Karpas-422 (cell line): ENCODE data around the gene MATCAP1. TPM values are rescaled to one million over a fixed set of nuclear protein-coding genes. Genes with fewer than 3 reads are reported as not detected.

Experiments used
- DNase-seq: peaks from one replicate; pipeline ENCODE4 v3.0.0-alpha.2; 2015
- H2AFZ ChIP-seq: fragments of 200-600 bp; sonication (generic); 2 replicates; pipeline ENCODE4 v1.6.1; 2014; ENCODE audit warnings: antibody characterized with exemption, low read length, mixed read lengths
- H3K27ac ChIP-seq: fragments of 200-600 bp; sonication (generic); 2 replicates; pipeline ENCODE4 v1.5.1; 2014; ENCODE audit warnings: mild to moderate bottlenecking, low read length, moderate library complexity
- H3K27me3 ChIP-seq: fragments of 200-600 bp; sonication (generic); 2 replicates; pipeline ENCODE4 v1.6.1; 2014; ENCODE audit warnings: low read length, mixed read lengths
- H3K36me3 ChIP-seq: fragments of 200-600 bp; sonication (generic); 2 replicates; pipeline ENCODE4 v1.6.1; 2014; ENCODE audit warnings: low read length, mixed read lengths; ENCODE audit not compliant: insufficient read depth
- H3K4me1 ChIP-seq: fragments of 200-600 bp; sonication (generic); 2 replicates; pipeline ENCODE4 v1.6.1; 2014; ENCODE audit warnings: mild to moderate bottlenecking, low read length, mixed read lengths
- H3K4me2 ChIP-seq: fragments of 200-600 bp; sonication (generic); 2 replicates; pipeline ENCODE4 v1.6.1; 2014; ENCODE audit warnings: low read length, low read depth, mild to moderate bottlenecking; ENCODE audit not compliant: poor library complexity, severe bottlenecking
- H3K4me3 ChIP-seq: fragments of 200-600 bp; sonication (generic); 2 replicates; pipeline ENCODE4 v1.5.1; 2014; ENCODE audit warnings: mild to moderate bottlenecking, antibody characterized with exemption, low read length, mixed read lengths
- H3K79me2 ChIP-seq: fragments of 200-600 bp; sonication (generic); 2 replicates; pipeline ENCODE4 v1.6.1; 2014; ENCODE audit warnings: mild to moderate bottlenecking, low read length, mixed read lengths
- H3K9ac ChIP-seq: fragments of 200-600 bp; sonication (generic); 2 replicates; pipeline ENCODE4 v1.6.0; 2014; ENCODE audit warnings: low read length
- H3K9me2 ChIP-seq: fragments of 200-600 bp; sonication (generic), shearing (Covaris generic); replicated peaks from 2 replicates; pipeline ENCODE4 v1.6.0; 2014; ENCODE audit warnings: mild to moderate bottlenecking, low read length, moderate library complexity; ENCODE audit not compliant: insufficient read depth
- H3K9me3 ChIP-seq: fragments of 300-700, 200-600 bp; sonication (generic); 2 replicates; pipeline ENCODE4 v1.6.1; 2014; ENCODE audit warnings: low read length, mixed read lengths
- H4K20me1 ChIP-seq: fragments of 200-600 bp; sonication (generic); 2 replicates; pipeline ENCODE4 v1.6.1; 2014; ENCODE audit warnings: mild to moderate bottlenecking, antibody characterized with exemption, low read length, low read depth; ENCODE audit not compliant: insufficient read depth
- total RNA-seq: library from RNA; depleted of rRNA; stranded (reverse); fragments of >200 nt; shearing (Covaris generic); gene quantifications from 2 replicates; pipeline ENCODE4 v1.2.3, GENCODE V29; 2014; ENCODE audit warnings: low replicate concordance

Gene MATCAP1
- total RNA-seq, 1 experiment from 2014 or later: 6.8 TPM

DNA sequence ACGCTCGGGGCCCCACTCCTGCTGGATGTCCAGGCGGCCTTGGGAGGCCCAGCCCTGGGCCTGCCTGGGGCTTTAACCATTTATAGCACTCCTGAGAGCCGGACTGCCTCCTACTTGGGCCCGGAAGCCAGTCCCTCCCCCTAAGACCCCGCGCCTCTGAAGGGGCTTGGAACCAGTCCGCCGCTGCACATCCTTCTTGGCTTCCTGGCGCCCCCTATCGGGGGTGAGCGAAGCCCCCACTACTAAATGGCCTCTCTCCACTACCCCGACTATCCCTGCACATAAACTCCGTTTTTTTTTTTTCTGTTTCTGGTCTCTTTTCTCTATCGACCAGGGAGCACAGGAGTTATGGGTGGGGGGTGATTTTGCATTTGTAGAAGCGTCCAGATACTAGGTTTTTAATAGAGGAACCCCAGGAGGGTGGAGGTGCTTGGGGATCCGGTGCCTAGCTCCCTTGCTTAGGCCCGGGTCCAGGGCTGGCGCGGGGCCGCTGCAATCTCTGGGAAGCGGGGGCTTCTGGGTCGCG, 14.1 kb downstream of the MATCAP1 start:
- H3K9ac ChIP-seq: peak overlapping the region; percentile 43; the same call in 1 of the 2 replicates
- no peaks in the 10 kb centered on the region for H3K9me2 ChIP-seq
- peak overlapping the region; percentile 45 for H3K4me2 ChIP-seq
- no peaks in the 10 kb centered on the region for H3K36me3 ChIP-seq
- no peaks in the 10 kb centered on the region for H3K9me3 ChIP-seq
- peak overlapping the region; percentile 38; the same call in 1 of the 2 replicates for H3K4me3 ChIP-seq
- no peaks in the 10 kb centered on the region for H3K27me3 ChIP-seq
- H3K27ac ChIP-seq: no peak overlapping the region
- 0 out of 2 replicates have a peak, but pooled peaks cover under 1% of the 10 kb centered on the region for H4K20me1 ChIP-seq
- peak; percentile 82 for DNase-seq
- H3K4me1 ChIP-seq: peaks cover 18% of the 10 kb centered on the region
- H3K79me2 ChIP-seq: no peaks in the 10 kb centered on the region
- H2AFZ ChIP-seq: no peak overlapping the region

DNA sequence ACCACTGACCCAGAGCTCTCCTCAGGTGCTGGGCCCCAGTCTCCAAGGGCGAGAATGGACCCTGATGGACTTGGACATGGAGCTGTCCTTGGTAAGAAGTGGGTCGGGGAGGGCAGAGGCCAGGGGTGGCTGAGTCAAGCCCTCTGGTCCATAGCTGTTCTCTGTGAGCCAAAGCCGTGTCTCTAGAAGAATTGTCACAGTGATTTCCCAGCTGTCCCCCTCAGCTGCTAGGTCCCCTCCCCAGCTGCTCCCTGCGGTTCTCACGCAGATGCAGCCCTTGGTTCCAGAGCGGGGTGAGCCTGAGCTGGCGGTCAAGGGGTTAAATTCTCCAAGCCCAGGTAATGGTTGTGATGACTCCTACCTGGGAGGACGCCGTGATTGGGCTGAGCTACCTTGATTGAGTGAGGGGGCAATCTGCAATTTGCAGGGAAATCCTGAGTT, 14.7 kb downstream of the MATCAP1 start:
- no peak for DNase-seq
- Histone ChIP-seq H3K4me2 (no peak overlapping the region), H3K9ac (no peak overlapping the region)

DNA sequence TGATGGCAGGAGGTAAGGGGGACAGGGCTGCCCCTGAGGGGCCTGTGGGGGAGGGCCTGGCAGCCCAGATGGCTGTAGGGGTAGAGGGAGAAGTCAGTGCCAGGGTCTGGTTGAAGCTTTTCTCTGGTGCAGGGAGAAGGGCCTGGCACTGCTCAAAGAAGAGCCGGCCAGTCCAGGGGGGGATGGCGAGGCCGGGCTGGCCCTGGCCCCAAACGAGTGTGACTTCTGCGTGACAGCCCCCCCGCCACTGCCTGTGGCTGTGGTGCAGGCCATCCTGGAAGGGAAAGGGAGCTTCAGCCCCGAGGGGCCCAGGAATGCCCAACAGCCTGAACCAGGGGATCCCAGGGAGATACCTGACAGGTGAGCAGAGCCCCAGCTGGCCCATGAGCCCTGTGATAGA, 16.2 kb downstream of the MATCAP1 start:
- Histone ChIP-seq H3K36me3 (no peaks in the 10 kb centered on the region), H3K9me2 (no peaks in the 10 kb centered on the region), H2AFZ (no peak overlapping the region), H3K4me2 (no peak overlapping the region), H4K20me1 (0 out of 2 replicates have a peak, but pooled peaks cover 5% of the 10 kb centered on the region), H3K27me3 (no peaks in the 10 kb centered on the region), H3K4me1 (peaks cover 16% of the 10 kb centered on the region), H3K9ac (no peak overlapping the region), H3K27ac (no peak overlapping the region), H3K79me2 (no peaks in the 10 kb centered on the region), H3K9me3 (no peaks in the 10 kb centered on the region), H3K4me3 (no peak overlapping the region)
- DNase-seq: no peak

More for the DNA sequence above, 14.7 kb downstream of the MATCAP1 start:
- Histone ChIP-seq H3K9me2 (no peaks in the 10 kb centered on the region), H2AFZ (no peak overlapping the region), H3K79me2 (no peaks in the 10 kb centered on the region), H3K4me1 (peaks cover 14% of the 10 kb centered on the region), H3K36me3 (no peaks in the 10 kb centered on the region), H3K4me3 (no peak overlapping the region), H3K27me3 (no peaks in the 10 kb centered on the region), H3K27ac (no peak overlapping the region), H3K9me3 (no peaks in the 10 kb centered on the region), H4K20me1 (0 out of 2 replicates have a peak, but pooled peaks cover 2% of the 10 kb centered on the region)

DNA sequence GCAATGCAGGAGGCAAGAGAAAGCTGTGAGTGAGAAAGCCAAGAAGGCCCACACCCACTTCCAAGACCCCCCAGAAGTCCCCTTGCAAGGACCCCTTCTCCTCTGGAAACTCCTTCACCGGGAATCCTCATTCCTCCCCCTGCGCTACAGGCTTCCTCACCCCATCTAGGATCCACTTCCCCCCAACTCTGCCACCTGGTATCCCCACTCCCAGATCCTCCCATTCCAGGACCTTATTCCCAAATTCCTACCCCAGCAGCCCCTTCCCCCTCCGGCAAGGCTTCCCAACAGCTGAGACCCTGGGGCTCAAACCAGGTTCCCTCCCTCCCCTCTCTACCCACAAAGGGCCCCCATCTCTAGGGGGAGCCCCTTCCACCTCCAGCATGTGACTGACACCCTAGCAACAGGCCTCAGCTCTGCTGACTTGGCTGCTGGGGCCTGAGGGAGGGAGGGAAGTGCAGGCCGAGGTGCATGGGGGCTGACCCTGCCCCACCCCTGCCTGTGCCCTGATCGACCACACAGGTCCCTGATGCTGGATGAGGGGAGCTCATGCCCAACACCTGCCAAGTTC, 17.1 kb downstream of the MATCAP1 start:
- no peaks in the 10 kb centered on the region for H3K36me3 ChIP-seq
- H3K4me2 ChIP-seq: no peak overlapping the region
- H3K9me2 ChIP-seq: no peaks in the 10 kb centered on the region
- 0 out of 2 replicates have a peak, but pooled peaks cover 6% of the 10 kb centered on the region for H4K20me1 ChIP-seq
- H3K9me3 ChIP-seq: no peaks in the 10 kb centered on the region
- H3K79me2 ChIP-seq: no peaks in the 10 kb centered on the region
- no peak overlapping the region for H3K27ac ChIP-seq
- H3K9ac ChIP-seq: no peak overlapping the region
- no peaks in the 10 kb centered on the region for H3K27me3 ChIP-seq
- H3K4me1 ChIP-seq: peaks cover 16% of the 10 kb centered on the region
- DNase-seq: no peak
- no peak overlapping the region for H2AFZ ChIP-seq
- no peak overlapping the region for H3K4me3 ChIP-seq

DNA sequence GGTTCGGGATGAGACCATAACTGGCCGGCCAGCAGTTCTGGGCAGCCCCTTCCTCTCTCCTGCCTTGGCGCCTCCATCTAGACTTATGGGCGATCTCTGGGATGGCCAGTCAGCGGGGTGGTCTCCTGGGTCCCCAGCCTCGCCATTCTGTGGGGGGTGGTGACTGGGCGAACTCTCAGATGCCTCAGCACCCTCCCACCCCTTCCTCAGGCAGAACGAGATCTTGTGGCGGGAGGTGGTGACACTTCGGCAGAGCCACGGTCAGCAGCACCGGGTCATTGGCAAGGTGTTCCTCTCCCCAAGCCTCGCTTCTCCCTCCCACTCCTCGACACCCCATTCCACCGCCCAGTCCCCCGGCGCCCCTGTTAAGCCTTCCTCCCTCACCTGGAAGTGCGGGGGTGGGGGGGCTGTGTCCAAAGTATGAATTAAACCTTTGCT, 17.6 kb downstream of the MATCAP1 start:
- no peak overlapping the region for H3K27ac ChIP-seq
- H3K79me2 ChIP-seq: no peaks in the 10 kb centered on the region
- H3K4me2 ChIP-seq: no peak overlapping the region
- H3K27me3 ChIP-seq: no peaks in the 10 kb centered on the region
- no peaks in the 10 kb centered on the region for H3K9me3 ChIP-seq
- no peaks in the 10 kb centered on the region for H3K9me2 ChIP-seq
- peaks cover 18% of the 10 kb centered on the region for H3K4me1 ChIP-seq
- H3K9ac ChIP-seq: no peak overlapping the region
- DNase-seq: no peak
- 0 out of 2 replicates have a peak, but pooled peaks cover 10% of the 10 kb centered on the region for H4K20me1 ChIP-seq
- no peak overlapping the region for H2AFZ ChIP-seq
- no peak overlapping the region for H3K4me3 ChIP-seq
- H3K36me3 ChIP-seq: no peaks in the 10 kb centered on the region

DNA sequence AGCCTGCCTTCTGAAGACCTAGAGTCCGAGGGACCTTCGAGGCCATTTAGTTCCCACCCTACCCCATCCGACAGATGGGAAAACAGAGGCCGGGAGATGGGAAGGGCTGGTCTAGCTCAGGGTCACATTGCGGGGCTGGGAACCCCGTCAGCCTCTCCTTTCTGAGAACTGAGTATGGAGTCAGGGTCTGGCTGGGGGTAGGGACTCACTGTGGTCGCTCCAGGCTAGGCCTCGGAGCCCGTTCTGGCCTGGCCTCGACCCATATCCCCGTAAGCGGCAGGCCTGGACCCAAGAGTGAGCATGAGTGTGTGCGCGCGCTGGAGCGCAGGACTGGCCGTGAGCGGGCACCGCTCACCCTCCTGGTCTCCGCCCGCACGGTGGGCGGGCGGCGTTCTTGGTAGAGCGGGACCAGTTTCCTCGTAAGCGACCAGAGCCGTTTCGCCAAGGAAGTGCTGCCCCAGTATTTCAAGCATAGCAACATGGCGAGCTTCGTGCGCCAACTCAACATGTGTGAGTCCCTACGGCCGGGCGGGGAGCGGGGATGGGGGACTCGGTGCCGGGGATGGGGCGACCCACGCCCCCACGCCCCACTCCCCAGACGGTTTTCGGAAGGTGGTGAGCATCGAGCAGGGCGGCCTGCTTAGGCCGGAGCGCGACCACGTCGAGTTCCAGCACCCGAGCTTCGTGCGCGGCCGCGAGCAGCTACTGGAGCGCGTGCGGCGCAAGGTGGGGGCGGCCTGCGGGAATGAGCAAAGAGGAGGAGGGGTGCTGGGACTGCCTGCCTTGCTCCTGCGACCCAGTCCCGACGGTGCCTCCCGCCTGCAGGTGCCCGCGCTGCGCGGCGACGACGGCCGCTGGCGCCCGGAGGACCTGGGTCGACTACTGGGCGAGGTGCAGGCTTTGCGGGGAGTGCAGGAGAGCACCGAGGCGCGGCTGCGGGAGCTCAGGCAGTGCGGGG, 18.4 kb downstream of the MATCAP1 start:
- DNase-seq: no peak
- Histone ChIP-seq H3K9me3 (no peaks in the 10 kb centered on the region), H3K4me1 (peaks cover 24% of the 10 kb centered on the region), H3K4me3 (no peak overlapping the region), H3K9ac (no peak overlapping the region), H3K9me2 (no peaks in the 10 kb centered on the region), H3K27me3 (no peaks in the 10 kb centered on the region), H3K79me2 (no peaks in the 10 kb centered on the region), H3K27ac (no peak overlapping the region), H2AFZ (no peak overlapping the region), H3K4me2 (no peak overlapping the region), H4K20me1 (0 out of 2 replicates have a peak, but pooled peaks cover 10% of the 10 kb centered on the region), H3K36me3 (no peaks in the 10 kb centered on the region)

DNA sequence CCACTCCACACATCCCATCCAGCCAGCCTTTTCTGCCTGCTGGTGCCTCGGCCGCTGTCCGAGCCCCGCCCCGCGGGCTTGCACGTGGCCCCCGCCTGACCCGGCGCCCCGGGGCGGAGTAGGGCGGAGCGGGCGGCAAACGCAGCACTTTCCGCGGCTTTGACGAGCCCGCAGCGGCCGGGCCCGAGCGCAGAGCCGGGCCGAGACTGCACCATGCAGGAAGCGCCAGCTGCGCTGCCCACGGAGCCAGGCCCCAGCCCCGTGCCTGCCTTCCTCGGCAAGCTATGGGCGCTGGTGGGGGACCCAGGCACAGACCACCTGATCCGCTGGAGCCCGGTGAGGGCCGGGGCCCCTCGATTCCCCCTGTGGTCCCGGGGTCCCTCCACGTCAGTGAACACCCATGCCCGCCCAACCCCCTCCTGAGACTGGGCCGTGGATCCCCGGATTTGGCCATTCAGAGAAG, 19.1 kb downstream of the MATCAP1 start, which contains the start of gene HSF4:
Gene HSF4 (plus strand): TSS at position 147 of the 463 bp plus-strand sequence. CDS start 67 bp downstream, at position 214.
- H4K20me1 ChIP-seq: peaks cover 10% of the 10 kb centered on the region; the same call in 1 of the 2 replicates
- DNase-seq: no peak
- H3K36me3 ChIP-seq: no peaks in the 10 kb centered on the region
- H3K9me3 ChIP-seq: no peaks in the 10 kb centered on the region
- no peak within 1 kb of the TSS for H3K9ac ChIP-seq
- no peaks in the 10 kb centered on the region for H3K27me3 ChIP-seq
- H3K4me3 ChIP-seq: peak within 1 kb of the TSS; percentile 25; the same call in 1 of the 2 replicates
- peak within 1 kb of the TSS; percentile 38 for H3K4me2 ChIP-seq
- H3K27ac ChIP-seq: no peak within 1 kb of the TSS
- H3K4me1 ChIP-seq: peaks cover 24% of the 10 kb centered on the region
- H3K79me2 ChIP-seq: no peaks in the 10 kb centered on the region
- no peak within 1 kb of the TSS for H2AFZ ChIP-seq
- no peaks in the 10 kb centered on the region for H3K9me2 ChIP-seq
